Measurements from ENCODE around the gene PPT2. TPM values are rescaled to one million over a fixed set of nuclear protein-coding genes. Genes with fewer than 3 reads are reported as not detected.
"Not testable (repeated sequence)": the region's sequence is repeated elsewhere in the genome, so short reads cannot be mapped to it uniquely, and the experiment has no call there.

The PPT2 gene
- total RNA-seq, 2 experiments from 2014 or later, result 9.9 to 10.1 TPM

GRCh38 chr6:32191696-32192607 lies 38.0 kb downstream of the PPT2 start:
- DNase-seq (peak; percentile 47), ATAC-seq (no peak)
- Mint-ChIP-seq H3K36me3 (ENCODE audit: low read depth) (peaks cover 31% of the 10 kb centered on the region), H3K27me3 (no peaks in the 10 kb centered on the region), H3K4me3 (peak overlapping the region; percentile 95), H3K27ac (peak overlapping the region; percentile 96), H3K4me1 (peaks cover 54% of the 10 kb centered on the region), H3K9me3 (ENCODE audit: low read depth) (no peaks in the 10 kb centered on the region)
- ChIA-PET CTCF (interaction anchor here (0.9 to 1.6 kb wide), 4 partner anchors 13 to 62 kb away, joined by 3 to 5 read pairs (median 4); partner anchors contain the start of genes FKBPL and PRRT1), POLR2A (interaction anchor here (1.0 to 2.6 kb wide), 2 partner anchors 9 to 64 kb away, joined by 4 to 9 read pairs; partner anchors contain the start of gene ATF6B)
- intact Hi-C loops (cut with DNase I, micrococcal nuclease), result loop anchor here (10.0 kb wide), 3 partner anchors 217 to 1223 kb away; partner anchors contain the start of genes CUTA (in 1 of the 2), DXO (in 1 of the 2) and PHF1 (in 1 of the 2)

GRCh38 chr6:32192608-32193039 lies 38.7 kb downstream of the PPT2 start, which contains the start of gene GPSM3:
TSS of gene GPSM3 (minus strand) at chr6:32192643. CDS start at chr6:32192513, 130 bp downstream.
- no peak for ATAC-seq
- peak within 1 kb of the TSS; percentile 96 for H3K27ac Mint-ChIP-seq

GRCh38 chr6:32193096-32193495 lies 39.2 kb downstream of the PPT2 start:
- CTCF ChIA-PET, result interaction anchor here (0.6 to 1.6 kb wide), 6 partner anchors 13 to 704 kb away, joined by 3 to 5 read pairs (median 4); partner anchors contain the start of genes FKBPL and PRRT1
- intact Hi-C loops (cut with DNase I, micrococcal nuclease), result loop anchor here (10.0 kb wide), 3 partner anchors 218 to 1222 kb away; partner anchors contain the start of genes CUTA (in 1 of the 2), DXO (in 1 of the 2) and PHF1 (in 1 of the 2)
- peaks cover 44% of the 10 kb centered on the region for H3K4me1 Mint-ChIP-seq

More at GRCh38 chr6:32192608-32193039, 38.7 kb downstream of the PPT2 start, which contains the start of gene GPSM3:
- peak; percentile 69 for DNase-seq
- H3K36me3 Mint-ChIP-seq (ENCODE audit: low read depth), result peaks cover 24% of the 10 kb centered on the region
- CTCF ChIA-PET, result interaction anchor here (0.6 to 1.6 kb wide), 5 partner anchors 13 to 703 kb away, joined by 3 to 5 read pairs (median 4); partner anchors contain the start of genes FKBPL and PRRT1
- POLR2A ChIA-PET, result interaction anchor here (2.6 kb wide), 1 partner anchor 10 kb away, joined by 9 read pairs; no protein-coding TSS in a partner anchor
- no peaks in the 10 kb centered on the region for H3K9me3 Mint-ChIP-seq (ENCODE audit: low read depth)
- intact Hi-C loops (cut with DNase I, micrococcal nuclease), result loop anchor here (10.0 kb wide), 3 partner anchors 218 to 1222 kb away; partner anchors contain the start of genes CUTA (in 1 of the 2), DXO (in 1 of the 2) and PHF1 (in 1 of the 2)
- no peaks in the 10 kb centered on the region for H3K27me3 Mint-ChIP-seq
- H3K4me3 Mint-ChIP-seq, result peak within 1 kb of the TSS; percentile 95
- peaks cover 49% of the 10 kb centered on the region for H3K4me1 Mint-ChIP-seq

GRCh38 chr6:32194388-32194787 lies 40.4 kb downstream of the PPT2 start:
- ChIA-PET CTCF (interaction anchor here (0.6 to 1.9 kb wide), 2 partner anchors 45 to 619 kb away, joined by 3 to 6 read pairs; partner anchors contain the start of gene TNF), POLR2A (no interaction called here)
- Mint-ChIP-seq H3K9me3 (ENCODE audit: low read depth) (no peaks in the 10 kb centered on the region), H3K4me1 (peaks cover 32% of the 10 kb centered on the region), H3K27ac (peak overlapping the region; percentile 90), H3K36me3 (ENCODE audit: low read depth) (peaks cover 8% of the 10 kb centered on the region), H3K4me3 (peak overlapping the region; percentile 94), H3K27me3 (no peaks in the 10 kb centered on the region)
- ATAC-seq (no peak), DNase-seq (no peak)
- intact Hi-C loops (cut with DNase I, micrococcal nuclease), result loop anchor here (2.0 to 10.0 kb wide), 5 partner anchors 220 to 1220 kb away; partner anchors contain the start of genes CUTA (in 1 of the 2), DXO (in 1 of the 2), EHMT2 (in 1 of the 2) and HSPA1B (in 1 of the 2)

More at GRCh38 chr6:32193096-32193495, 39.2 kb downstream of the PPT2 start:
- Mint-ChIP-seq H3K36me3 (ENCODE audit: low read depth) (peaks cover 20% of the 10 kb centered on the region), H3K4me3 (peak overlapping the region; percentile 95), H3K27ac (peak overlapping the region; percentile 96)
- not testable (repeated sequence) for H3K9me3 Mint-ChIP-seq (ENCODE audit: low read depth); H3K27me3 Mint-ChIP-seq; ATAC-seq; DNase-seq
- POLR2A ChIA-PET, result interaction anchor here (2.6 kb wide), 1 partner anchor 10 kb away, joined by 9 read pairs; no protein-coding TSS in a partner anchor

- ATAC-seq, result no peak
- H3K27ac Mint-ChIP-seq, result peak overlapping the region; percentile 90
Measured at GRCh38 chr6:32194825-32195651, 41.1 kb downstream of the PPT2 start.

GRCh38 chr6:32195652-32195901 lies 41.6 kb downstream of the PPT2 start:
- Mint-ChIP-seq H3K4me1 (peaks cover 32% of the 10 kb centered on the region), H3K4me3 (peak overlapping the region; percentile 94), H3K27ac (peak overlapping the region; percentile 90), H3K36me3 (ENCODE audit: low read depth) (peaks cover 7% of the 10 kb centered on the region), H3K27me3 (no peaks in the 10 kb centered on the region), H3K9me3 (ENCODE audit: low read depth) (no peaks in the 10 kb centered on the region)
- peak; percentile 100 for DNase-seq
- CTCF ChIA-PET, result interaction anchor here (0.6 to 1.9 kb wide), 12 partner anchors 10 to 644 kb away, joined by 3 to 7 read pairs (median 4); partner anchors contain the start of genes AGPAT1, ATF6B and FKBPL
- ATAC-seq, result peak; percentile 90
- intact Hi-C loops (cut with DNase I, micrococcal nuclease), result loop anchor here (1.0 to 10.0 kb wide), 21 partner anchors 17 to 1219 kb away; partner anchors contain the start of genes DXO (in 2 of the 2), FKBPL (in 2 of the 2), RNF5 (in 2 of the 2) and BAG6 (in 1 of the 2)
- POLR2A ChIA-PET, result interaction anchor here (0.6 to 1.5 kb wide), 11 partner anchors 13 to 1366 kb away, joined by 3 to 8 read pairs (median 5); partner anchors contain the start of genes AGPAT1, ATF6B, DDX39B and GPANK1

More at GRCh38 chr6:32194825-32195651, 41.1 kb downstream of the PPT2 start:
- intact Hi-C loops (cut with DNase I, micrococcal nuclease), result loop anchor here (1.0 to 10.0 kb wide), 21 partner anchors 17 to 1220 kb away; partner anchors contain the start of genes DXO (in 2 of the 2), FKBPL (in 2 of the 2), RNF5 (in 2 of the 2) and BAG6 (in 1 of the 2)
- H3K9me3 Mint-ChIP-seq (ENCODE audit: low read depth), result no peaks in the 10 kb centered on the region
- H3K4me1 Mint-ChIP-seq, result peaks cover 32% of the 10 kb centered on the region
- ChIA-PET POLR2A (interaction anchor here (0.6 to 1.5 kb wide), 11 partner anchors 12 to 1365 kb away, joined by 3 to 8 read pairs (median 5); partner anchors contain the start of genes AGPAT1, ATF6B, DDX39B and GPANK1), CTCF (interaction anchor here (0.6 to 1.9 kb wide), 11 partner anchors 11 to 645 kb away, joined by 3 to 7 read pairs (median 4); partner anchors contain the start of genes AGPAT1, ATF6B and FKBPL)
- DNase-seq, result peak; percentile 62
- H3K4me3 Mint-ChIP-seq, result peak overlapping the region; percentile 94
- peaks cover 7% of the 10 kb centered on the region for H3K36me3 Mint-ChIP-seq (ENCODE audit: low read depth)
- H3K27me3 Mint-ChIP-seq, result no peaks in the 10 kb centered on the region

GRCh38 chr6:32195902-32196681 lies 42.2 kb downstream of the PPT2 start:
- ChIA-PET CTCF (interaction anchor here (0.6 to 1.9 kb wide), 11 partner anchors 10 to 644 kb away, joined by 3 to 7 read pairs (median 4); partner anchors contain the start of genes AGPAT1, ATF6B and FKBPL), POLR2A (interaction anchor here (0.9 to 1.5 kb wide), 9 partner anchors 13 to 1052 kb away, joined by 3 to 8 read pairs (median 5); partner anchors contain the start of genes AGPAT1, ATF6B, DDX39B and GPANK1)
- Mint-ChIP-seq H3K9me3 (ENCODE audit: low read depth) (no peaks in the 10 kb centered on the region), H3K4me3 (peak overlapping the region; percentile 94), H3K27me3 (no peaks in the 10 kb centered on the region), H3K4me1 (peaks cover 32% of the 10 kb centered on the region), H3K36me3 (ENCODE audit: low read depth) (peaks cover 5% of the 10 kb centered on the region), H3K27ac (peak overlapping the region; percentile 98)
- DNase-seq (peak; percentile 82), ATAC-seq (no peak)
- intact Hi-C loops (cut with DNase I, micrococcal nuclease), result loop anchor here (1.0 to 10.0 kb wide), 23 partner anchors 18 to 1219 kb away; partner anchors contain the start of genes DXO (in 2 of the 2), FKBPL (in 2 of the 2), PPT2 (in 2 of the 2) and RNF5 (in 2 of the 2)

GRCh38 chr6:32196682-32197616 lies 43.0 kb downstream of the PPT2 start:
- Mint-ChIP-seq H3K9me3 (ENCODE audit: low read depth) (no peaks in the 10 kb centered on the region), H3K36me3 (ENCODE audit: low read depth) (no peaks in the 10 kb centered on the region), H3K27ac (peak overlapping the region; percentile 98), H3K4me1 (peaks cover 30% of the 10 kb centered on the region), H3K4me3 (peak overlapping the region; percentile 94), H3K27me3 (no peaks in the 10 kb centered on the region)
- POLR2A ChIA-PET, result interaction anchor here (0.5 kb wide), 2 partner anchors 13 to 407 kb away, joined by 3 read pairs; no protein-coding TSS in a partner anchor
- CTCF ChIA-PET, result no interaction called here
- ATAC-seq, result no peak
- intact Hi-C loops (cut with DNase I, micrococcal nuclease), result loop anchor here (1.0 to 10.0 kb wide), 11 partner anchors 43 to 1218 kb away; partner anchors contain the start of genes BAG6 (in 1 of the 2), CLIC1 (in 1 of the 2), CUTA (in 1 of the 2) and DDX39B (in 1 of the 2)
- DNase-seq, result peak; percentile 17

Measured in activated CD4-positive, alpha-beta T cell treated with anti-CD3 and anti-CD28 coated beads for 36 hours (primary cell).